Keratinocyte (primary cell): ENCODE data around the gene HDAC9. TPM values are rescaled to one million over a fixed set of nuclear protein-coding genes. Genes with fewer than 3 reads are reported as not detected.

Source experiments
- DNase-seq: peaks from one replicate; pipeline ENCODE4 v3.0.0-alpha.2; 2011; ENCODE audit warnings: low read depth, missing footprints, low spot score
- FAIRE-seq: peaks from 2 replicates; lab custom pipeline; 2011; peaks lifted over from hg19 to GRCh38; lab: Jason Lieb, UNC
- H2AFZ ChIP-seq: 2 replicates; pipeline ENCODE4 v1.6.0; 2012; ENCODE audit warnings: low read length, control low read depth, inconsistent platforms; ENCODE audit not compliant: control insufficient read depth
- H3K27ac ChIP-seq: 2 replicates; pipeline ENCODE4 v1.5.1; 2011; ENCODE audit warnings: low read length; ENCODE audit not compliant: control insufficient read depth, insufficient read depth
- H3K27me3 ChIP-seq: 3 replicates; pipeline ENCODE4 v1.6.0; 2011; ENCODE audit warnings: low read length; ENCODE audit not compliant: control insufficient read depth, insufficient read depth; ENCODE audit errors: extremely low read depth
- H3K36me3 ChIP-seq, 2 experiments: 2 replicates in 1 of 2; 3 replicates in 1 of 2; pipeline ENCODE4 v1.5.1; 2011; ENCODE audit warnings: low read length in 2 of 2, mild to moderate bottlenecking in 1 of 2; ENCODE audit not compliant: control insufficient read depth in 2 of 2, insufficient read depth in 2 of 2; ENCODE audit errors: extremely low read depth in 1 of 2
- H3K4me1 ChIP-seq: 3 replicates; pipeline ENCODE4 v1.5.1; 2011; ENCODE audit warnings: low read length; ENCODE audit not compliant: control insufficient read depth, insufficient read depth; ENCODE audit errors: extremely low read depth
- H3K4me2 ChIP-seq: 3 replicates; pipeline ENCODE4 v1.6.0; 2011; ENCODE audit warnings: low read depth, low read length; ENCODE audit not compliant: control insufficient read depth, insufficient read depth; ENCODE audit errors: extremely low read depth
- H3K4me3 ChIP-seq, 3 experiments: fragments of 200-600 bp in 1 of 3; sonication (generic) in 1 of 3; 2 replicates in 2 of 3; 3 replicates in 1 of 3; pipeline ENCODE4 v1.5.1; 2011 to 2016; ENCODE audit warnings: low read length in 3 of 3, mild to moderate bottlenecking in 3 of 3, control low read depth in 2 of 3, inconsistent platforms in 1 of 3, low read depth in 1 of 3, mixed read lengths in 1 of 3, mixed run types in 1 of 3, moderate library complexity in 1 of 3; ENCODE audit not compliant: control insufficient read depth in 2 of 3, insufficient read depth in 2 of 3; ENCODE audit errors: extremely low read depth in 1 of 3
- H3K79me2 ChIP-seq: 2 replicates; pipeline ENCODE4 v1.6.0; 2012; ENCODE audit warnings: low read length; ENCODE audit not compliant: control insufficient read depth, insufficient read depth
- H3K9ac ChIP-seq: 3 replicates; pipeline ENCODE4 v1.6.0; 2011; ENCODE audit warnings: low read length; ENCODE audit not compliant: control insufficient read depth, insufficient read depth; ENCODE audit errors: extremely low read depth
- H3K9me1 ChIP-seq: 3 replicates; pipeline ENCODE4 v1.6.0; 2011; ENCODE audit warnings: low read length; ENCODE audit not compliant: control insufficient read depth, insufficient read depth; ENCODE audit errors: extremely low read depth
- H3K9me3 ChIP-seq: 2 replicates; pipeline ENCODE4 v1.5.1; 2012; ENCODE audit warnings: low read depth, low read length; ENCODE audit not compliant: control insufficient read depth
- H4K20me1 ChIP-seq: 3 replicates; pipeline ENCODE4 v1.6.0; 2011; ENCODE audit warnings: low read length; ENCODE audit not compliant: control insufficient read depth, insufficient read depth; ENCODE audit errors: extremely low read depth
- EZH2 ChIP-seq: IDR thresholded peaks from one replicate; pipeline ENCODE4 v1.6.1; 2012; ENCODE audit warnings: inconsistent platforms, mild to moderate bottlenecking, low read length, moderate library complexity
- dilution Hi-C: fragments of 300-500 bp; cut with MboI; formaldehyde crosslinking; loops from one replicate; pipeline ENCODE4 v1.7.0; 2020; ENCODE audit warnings: low sequenced_read_pairs; ENCODE audit not compliant: extremely low pct_ligation_motif_present
- polyA plus RNA-seq, 5 experiments: library from polyadenylated mRNA; depleted of rRNA in 3 of 5; stranded (reverse) in 3 of 5; stranded (forward) in 1 of 5; unstranded in 1 of 5; fragments of >200 nt; gene quantifications; 1 replicate in 1 of 5; 2 replicates in 3 of 5; 3 replicates in 1 of 5; pipeline versions ENCODE4 v1.2.1 to v1.2.3, GENCODE V29; 2011 to 2012; ENCODE audit warnings: missing spikeins in 2 of 5, low read depth in 1 of 5, low replicate concordance in 1 of 5
- TF ChIP-seq, protein P1 (sequence below), 3 experiments: IDR thresholded peaks in 1 of 3; conservative IDR thresholded peaks in 1 of 3; optimal IDR thresholded peaks in 1 of 3; 2 replicates in 2 of 3; 3 replicates in 1 of 3; pipeline versions ENCODE3 to v1.5.1; 2011; ENCODE audit warnings: low read length in 3 of 3, mild to moderate bottlenecking in 3 of 3, moderate library complexity in 2 of 3, control low read depth in 1 of 3, inconsistent platforms in 1 of 3; ENCODE audit not compliant: insufficient read depth in 2 of 3; ENCODE audit errors: extremely low read depth in 1 of 3

HDAC9 gene
- polyA plus RNA-seq, 1 donor (not counting 4 experiments of a cell fraction or from before 2014, with no cell fraction given): 24.6 TPM

- no peak overlapping the region for H3K4me2 ChIP-seq
- no peak overlapping the region for H2AFZ ChIP-seq
- TF ChIP-seq, protein P1, sequence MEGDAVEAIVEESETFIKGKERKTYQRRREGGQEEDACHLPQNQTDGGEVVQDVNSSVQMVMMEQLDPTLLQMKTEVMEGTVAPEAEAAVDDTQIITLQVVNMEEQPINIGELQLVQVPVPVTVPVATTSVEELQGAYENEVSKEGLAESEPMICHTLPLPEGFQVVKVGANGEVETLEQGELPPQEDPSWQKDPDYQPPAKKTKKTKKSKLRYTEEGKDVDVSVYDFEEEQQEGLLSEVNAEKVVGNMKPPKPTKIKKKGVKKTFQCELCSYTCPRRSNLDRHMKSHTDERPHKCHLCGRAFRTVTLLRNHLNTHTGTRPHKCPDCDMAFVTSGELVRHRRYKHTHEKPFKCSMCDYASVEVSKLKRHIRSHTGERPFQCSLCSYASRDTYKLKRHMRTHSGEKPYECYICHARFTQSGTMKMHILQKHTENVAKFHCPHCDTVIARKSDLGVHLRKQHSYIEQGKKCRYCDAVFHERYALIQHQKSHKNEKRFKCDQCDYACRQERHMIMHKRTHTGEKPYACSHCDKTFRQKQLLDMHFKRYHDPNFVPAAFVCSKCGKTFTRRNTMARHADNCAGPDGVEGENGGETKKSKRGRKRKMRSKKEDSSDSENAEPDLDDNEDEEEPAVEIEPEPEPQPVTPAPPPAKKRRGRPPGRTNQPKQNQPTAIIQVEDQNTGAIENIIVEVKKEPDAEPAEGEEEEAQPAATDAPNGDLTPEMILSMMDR (optimal IDR thresholded peaks at IDR 0.05 in 1 of 3, IDR thresholded peaks at IDR 0.05 in 1 of 3, conservative IDR thresholded peaks at IDR 0.05 in 1 of 3; ENCODE audit: extremely low read depth in 1 of 3, insufficient read depth in 2 of 3, low read length in 3 of 3): no peak
- no peak for TF ChIP-seq EZH2
Observed at GRCh38 chr7:18753972-18754610, 258.5 kb downstream of the HDAC9 start.

DNA sequence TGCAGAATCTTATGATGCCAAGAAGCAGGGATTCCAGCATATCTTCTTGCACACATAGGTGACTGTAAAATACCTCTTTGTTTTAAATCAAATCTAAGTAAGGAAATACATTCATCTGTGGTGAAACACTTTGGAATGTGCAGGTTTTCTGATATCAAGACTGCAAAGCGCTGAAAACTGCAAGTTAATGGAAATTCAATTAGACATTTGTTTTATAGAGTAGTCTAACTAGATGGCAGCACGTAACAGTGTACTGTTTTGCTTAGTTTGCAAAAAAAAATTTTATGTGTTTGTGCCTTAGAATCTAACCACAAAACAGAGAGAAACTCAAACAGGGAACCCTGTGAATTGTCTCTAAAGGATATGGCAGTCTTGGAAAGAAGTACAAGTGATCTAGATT is 259.2 kb downstream of the HDAC9 start:
- Histone ChIP-seq H2AFZ (no peak overlapping the region), H3K4me3 (no peak overlapping the region), H3K4me1 (no peaks in the 10 kb centered on the region), H4K20me1 (no peaks in the 10 kb centered on the region), H3K9ac (no peak overlapping the region), H3K9me1 (no peaks in the 10 kb centered on the region), H3K27me3 (no peaks in the 10 kb centered on the region), H3K9me3 (no peaks in the 10 kb centered on the region), H3K36me3 (no peaks in the 10 kb centered on the region), H3K79me2 (no peaks in the 10 kb centered on the region), H3K4me2 (no peak overlapping the region), H3K27ac (no peak overlapping the region)
- no peak for TF ChIP-seq EZH2
- TF ChIP-seq, protein P1 (optimal IDR thresholded peaks at IDR 0.05 in 1 of 3, IDR thresholded peaks at IDR 0.05 in 1 of 3, conservative IDR thresholded peaks at IDR 0.05 in 1 of 3; ENCODE audit: extremely low read depth in 1 of 3, insufficient read depth in 2 of 3, low read length in 3 of 3): no peak
- dilution Hi-C loops: no loop called here
- DNase-seq (no peak), FAIRE-seq (no peak)

More at GRCh38 chr7:18753972-18754610, 258.5 kb downstream of the HDAC9 start:
- no peaks in the 10 kb centered on the region for H3K9me1 ChIP-seq
- no peaks in the 10 kb centered on the region for H3K79me2 ChIP-seq
- no peaks in the 10 kb centered on the region for H3K36me3 ChIP-seq
- no peaks in the 10 kb centered on the region for H4K20me1 ChIP-seq
- H3K27ac ChIP-seq: no peak overlapping the region
- dilution Hi-C loops: no loop called here
- FAIRE-seq (no peak), DNase-seq (no peak)
- no peak overlapping the region for H3K9ac ChIP-seq
- H3K4me1 ChIP-seq: no peaks in the 10 kb centered on the region
- no peaks in the 10 kb centered on the region for H3K9me3 ChIP-seq
- no peak overlapping the region for H3K4me3 ChIP-seq
- H3K27me3 ChIP-seq: no peaks in the 10 kb centered on the region
